AG04449 (cell line): ENCODE data around the gene CGB8.

Experiments used
- CTCF ChIA-PET: fragments of 350-600 bp; formaldehyde crosslinking; extraction: SDS; loops from one replicate; lab custom pipeline; 2021; ENCODE audit warnings: antibody characterized with exemption; lab: Yijun Ruan, JAX
- POLR2A ChIA-PET: fragments of 400-600, 350-600 bp; formaldehyde crosslinking; extraction: SDS; loops from one replicate; lab custom pipeline; 2020; ENCODE audit warnings: antibody characterized with exemption, inconsistent platforms; lab: Yijun Ruan, JAX
- DNase-seq: peaks from one replicate; pipeline ENCODE4 v3.0.0-alpha.2; 2010; ENCODE audit warnings: low read depth, low spot score
- H3K4me3 ChIP-seq: 2 replicates; pipeline ENCODE4 v1.5.1; 2011; ENCODE audit warnings: low read depth, mild to moderate bottlenecking, control low read depth, low read length
- TF ChIP-seq, protein P1 (sequence below): IDR thresholded peaks from one replicate; pipeline ENCODE4 v1.5.1; 2011; ENCODE audit warnings: mild to moderate bottlenecking, moderate library complexity, low read length, control low read depth, inconsistent platforms; ENCODE audit not compliant: insufficient read depth; ENCODE audit errors: missing control alignments

The CGB8 gene

DNA sequence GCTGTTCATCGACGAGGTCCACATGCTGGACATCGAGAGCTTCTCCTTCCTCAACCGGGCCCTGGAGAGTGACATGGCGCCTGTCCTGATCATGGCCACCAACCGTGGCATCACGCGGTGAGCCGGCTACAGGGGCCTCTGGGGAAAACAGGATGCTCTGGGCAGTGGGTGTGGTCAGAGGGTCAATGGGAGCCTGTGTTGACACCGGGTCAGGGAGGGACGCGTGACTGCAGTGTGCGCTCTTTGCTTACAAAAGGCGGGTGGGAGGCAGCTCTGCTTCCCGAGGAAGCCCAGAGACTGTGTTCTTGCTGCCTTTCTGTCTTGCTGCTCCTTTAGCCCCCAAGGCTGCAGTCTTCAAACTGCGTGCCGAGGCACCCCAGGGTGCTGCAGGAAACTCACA is 37.7 kb downstream of the CGB8 start:
- H3K4me3 ChIP-seq: no peak overlapping the region
- ChIA-PET POLR2A (no interaction called here), CTCF (interaction anchor here (11.0 kb wide), 1 partner anchor 12 kb away, joined by 146 read pairs; no protein-coding TSS in a partner anchor)
- no peak for DNase-seq
- TF ChIP-seq, protein P1, sequence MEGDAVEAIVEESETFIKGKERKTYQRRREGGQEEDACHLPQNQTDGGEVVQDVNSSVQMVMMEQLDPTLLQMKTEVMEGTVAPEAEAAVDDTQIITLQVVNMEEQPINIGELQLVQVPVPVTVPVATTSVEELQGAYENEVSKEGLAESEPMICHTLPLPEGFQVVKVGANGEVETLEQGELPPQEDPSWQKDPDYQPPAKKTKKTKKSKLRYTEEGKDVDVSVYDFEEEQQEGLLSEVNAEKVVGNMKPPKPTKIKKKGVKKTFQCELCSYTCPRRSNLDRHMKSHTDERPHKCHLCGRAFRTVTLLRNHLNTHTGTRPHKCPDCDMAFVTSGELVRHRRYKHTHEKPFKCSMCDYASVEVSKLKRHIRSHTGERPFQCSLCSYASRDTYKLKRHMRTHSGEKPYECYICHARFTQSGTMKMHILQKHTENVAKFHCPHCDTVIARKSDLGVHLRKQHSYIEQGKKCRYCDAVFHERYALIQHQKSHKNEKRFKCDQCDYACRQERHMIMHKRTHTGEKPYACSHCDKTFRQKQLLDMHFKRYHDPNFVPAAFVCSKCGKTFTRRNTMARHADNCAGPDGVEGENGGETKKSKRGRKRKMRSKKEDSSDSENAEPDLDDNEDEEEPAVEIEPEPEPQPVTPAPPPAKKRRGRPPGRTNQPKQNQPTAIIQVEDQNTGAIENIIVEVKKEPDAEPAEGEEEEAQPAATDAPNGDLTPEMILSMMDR: no peak

DNA sequence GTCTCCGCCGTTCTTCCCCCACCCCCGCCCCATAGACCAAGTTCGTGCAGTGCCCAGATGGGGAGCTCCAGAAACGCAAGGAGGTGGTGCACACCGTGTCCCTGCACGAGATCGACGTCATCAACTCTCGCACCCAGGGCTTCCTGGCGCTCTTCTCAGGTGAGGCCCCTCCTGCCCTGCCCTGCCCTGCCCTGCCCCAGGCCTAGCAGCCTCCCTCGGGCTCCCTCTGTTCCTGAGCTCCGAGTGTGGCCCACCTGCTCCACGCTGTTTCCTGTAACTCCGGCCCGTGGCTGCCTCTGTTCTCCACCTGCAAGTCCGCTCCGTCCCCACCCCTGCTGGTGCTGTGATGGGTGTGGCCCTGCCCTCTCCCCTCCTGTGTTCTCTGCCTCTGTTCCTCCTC is 38.5 kb downstream of the CGB8 start:
- ChIA-PET CTCF (interaction anchor here (3.3 to 11.0 kb wide), 2 partner anchors 11 to 17 kb away, joined by 15 to 146 read pairs; partner anchors contain the start of genes GYS1 and RUVBL2), POLR2A (no interaction called here)
- H3K4me3 ChIP-seq: no peak overlapping the region
- TF ChIP-seq, protein P1: no peak
- no peak for DNase-seq

DNA sequence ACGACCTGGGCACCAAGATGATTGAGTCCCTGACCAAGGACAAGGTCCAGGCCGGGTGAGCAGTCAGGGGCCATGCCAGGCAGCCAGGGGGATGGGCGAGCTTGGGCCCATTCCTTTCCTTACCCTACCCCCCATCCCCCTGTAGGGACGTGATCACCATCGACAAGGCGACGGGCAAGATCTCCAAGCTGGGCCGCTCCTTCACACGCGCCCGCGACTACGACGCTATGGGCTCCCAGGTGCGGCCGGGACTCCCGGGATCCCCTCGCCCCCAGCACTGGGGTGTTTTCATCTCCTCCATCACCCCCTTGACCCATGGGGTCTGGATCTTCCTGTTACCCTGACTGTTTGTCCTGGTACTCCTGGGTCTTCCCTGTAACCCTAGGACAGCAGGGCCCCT is 39.1 kb downstream of the CGB8 start:
- ChIA-PET CTCF (interaction anchor here (0.6 to 11.0 kb wide), 5 partner anchors 8 to 190 kb away, joined by 3 to 146 read pairs (median 11); partner anchors contain the start of genes GYS1, LHB and RUVBL2), POLR2A (no interaction called here)
- no peak for DNase-seq
- TF ChIP-seq, protein P1: no peak
- no peak overlapping the region for H3K4me3 ChIP-seq

DNA sequence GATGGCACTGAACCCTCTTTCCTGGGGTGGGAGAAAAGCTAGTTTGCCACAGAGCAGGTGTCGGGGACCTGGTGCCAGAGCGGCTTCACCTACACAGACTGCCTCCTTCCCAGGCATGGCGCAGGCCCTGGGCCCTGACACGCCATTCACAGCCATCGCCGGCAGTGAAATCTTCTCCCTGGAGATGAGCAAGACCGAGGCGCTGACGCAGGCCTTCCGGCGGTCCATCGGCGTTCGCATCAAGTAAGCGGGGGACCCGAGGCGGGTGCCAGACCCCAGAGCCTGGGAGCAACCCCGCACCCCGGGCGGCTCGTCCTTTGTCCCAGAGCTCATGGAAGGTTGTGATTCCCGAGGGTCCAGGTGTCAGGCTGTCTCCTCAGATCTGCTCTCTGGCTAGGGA is 42.0 kb downstream of the CGB8 start:
- DNase-seq: no peak
- CTCF ChIA-PET: interaction anchor here (1.0 to 11.0 kb wide), 4 partner anchors 8 to 218 kb away, joined by 3 to 146 read pairs (median 8); no protein-coding TSS in a partner anchor
- POLR2A ChIA-PET: interaction anchor here (1.6 kb wide), 1 partner anchor 9 kb away, joined by 3 read pairs; no protein-coding TSS in a partner anchor
- TF ChIP-seq, protein P1: no peak
- no peak overlapping the region for H3K4me3 ChIP-seq

DNA sequence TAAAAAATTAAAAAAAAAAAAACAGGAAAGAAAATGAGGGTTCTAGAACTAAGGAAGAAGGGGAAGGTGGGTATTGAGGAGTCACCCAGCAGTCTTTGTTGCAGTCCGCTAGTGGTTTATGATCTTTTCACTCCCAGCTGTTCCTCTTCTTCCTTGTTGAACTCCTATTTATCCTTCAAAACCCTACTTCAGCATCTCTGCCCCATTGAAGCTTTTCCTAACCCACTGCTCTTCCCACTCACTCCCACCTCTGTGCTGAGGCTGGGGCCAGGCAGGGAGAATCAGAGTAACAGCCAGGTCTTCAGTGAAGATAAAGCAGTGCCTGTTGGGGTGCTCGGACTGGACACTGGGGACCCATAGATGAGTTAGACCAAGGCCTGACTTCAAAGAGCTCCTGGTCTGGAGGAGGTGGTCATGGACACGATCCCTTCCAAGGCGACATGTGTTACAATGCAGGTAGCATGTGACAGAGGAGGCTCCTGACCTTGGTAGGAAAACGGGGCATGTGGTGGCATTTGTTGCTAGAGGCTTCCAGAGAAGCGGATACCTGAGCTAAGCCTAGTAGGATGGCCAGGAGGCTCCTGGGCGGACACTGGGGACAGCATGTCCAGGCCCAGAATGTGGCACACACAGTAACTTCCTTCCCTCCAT is 43.8 kb downstream of the CGB8 start:
- H3K4me3 ChIP-seq: no peak overlapping the region
- DNase-seq: no peak
- ChIA-PET POLR2A (no interaction called here), CTCF (interaction anchor here (2.3 to 2.6 kb wide), 2 partner anchors 12 to 13 kb away, joined by 14 to 23 read pairs; partner anchors contain the start of genes GYS1 and RUVBL2)
- TF ChIP-seq, protein P1: no peak

DNA sequence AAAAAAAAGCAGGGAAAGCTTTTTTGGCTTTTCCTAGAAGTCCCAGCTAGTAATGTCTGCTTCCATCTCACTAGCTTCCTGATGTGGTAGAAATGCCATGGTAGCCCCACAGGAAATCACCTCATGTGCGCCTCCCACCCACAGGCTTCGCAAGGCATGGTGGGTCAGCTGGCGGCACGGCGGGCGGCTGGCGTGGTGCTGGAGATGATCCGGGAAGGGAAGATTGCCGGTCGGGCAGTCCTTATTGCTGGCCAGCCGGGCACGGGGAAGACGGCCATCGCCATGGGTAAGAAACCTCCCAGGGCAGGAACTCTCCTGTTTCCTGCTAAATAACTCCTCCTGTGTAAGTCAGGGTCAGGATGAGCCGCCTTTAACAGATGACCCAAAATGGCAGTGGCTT is 44.8 kb downstream of the CGB8 start:
- POLR2A ChIA-PET: interaction anchor here (0.5 kb wide), 1 partner anchor 292 kb away, joined by 3 read pairs; no protein-coding TSS in a partner anchor
- no peak for DNase-seq
- no peak overlapping the region for H3K4me3 ChIP-seq
- CTCF ChIA-PET: interaction anchor here (0.8 to 2.6 kb wide), 6 partner anchors 9 to 216 kb away, joined by 3 to 23 read pairs (median 3); partner anchors contain the start of genes GYS1 and RUVBL2
- TF ChIP-seq, protein P1: no peak
